ENCODE data around the gene RFX2.

The RFX2 gene

DNA sequence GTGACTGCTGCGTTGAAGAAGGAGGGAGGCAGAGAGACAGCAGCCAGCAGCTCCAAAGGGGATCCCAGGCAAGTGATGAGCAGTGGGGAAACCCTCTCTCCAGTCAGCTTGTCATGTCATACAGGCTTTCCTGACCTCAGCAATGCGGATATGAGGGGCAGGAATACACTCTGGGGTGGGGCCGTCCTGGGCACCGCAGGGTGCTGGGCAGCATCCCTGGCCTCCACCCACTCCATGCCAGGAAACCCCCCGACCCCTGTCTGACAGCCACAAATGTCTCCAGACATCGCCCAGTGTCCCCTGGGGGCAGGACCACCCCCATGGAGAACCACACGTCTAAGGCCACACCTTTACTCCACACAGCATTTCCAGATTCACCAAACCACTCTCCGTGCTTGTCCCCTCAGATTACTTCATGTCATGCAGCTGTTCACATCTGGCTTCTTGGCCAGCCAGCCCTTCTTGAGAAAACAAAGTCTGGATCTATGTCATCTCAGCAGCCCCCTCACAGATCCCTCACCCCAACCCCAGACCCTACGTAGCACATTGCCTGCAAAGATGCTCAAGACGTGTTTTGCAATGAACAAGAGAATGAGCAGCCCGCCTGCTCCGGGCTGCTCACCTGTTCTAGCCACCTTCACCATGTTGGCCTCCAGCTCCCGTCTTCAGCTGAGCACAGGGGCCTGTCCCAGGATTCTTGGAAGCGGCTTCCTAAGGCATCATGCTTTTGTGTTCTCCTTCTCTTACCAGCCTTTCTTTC, 46.5 kb downstream of the RFX2 start:
- no peak for DNase-seq (ENCODE audit: low read depth)
- H3K4me3 ChIP-seq (ENCODE audit: low read length) = no peak overlapping the region
- no peak for TF ChIP-seq CTCF (conservative IDR thresholded peaks at IDR 0.05; ENCODE audit: low read length)

- H3K4me3 ChIP-seq (ENCODE audit: low read length) = no peak overlapping the region
- no peak for TF ChIP-seq CTCF (conservative IDR thresholded peaks at IDR 0.05; ENCODE audit: low read length)
- no peak for DNase-seq (ENCODE audit: low read depth)
Observed at GRCh38 chr19:6062961-6063575, 47.2 kb downstream of the RFX2 start.

GRCh38 chr19:6062274-6062673, 48.0 kb downstream of the RFX2 start:
- no peak overlapping the region for H3K4me3 ChIP-seq (ENCODE audit: low read length)
- DNase-seq (ENCODE audit: low read depth) = peak; percentile 35
- TF ChIP-seq CTCF (conservative IDR thresholded peaks at IDR 0.05; ENCODE audit: low read length) = no peak

DNA sequence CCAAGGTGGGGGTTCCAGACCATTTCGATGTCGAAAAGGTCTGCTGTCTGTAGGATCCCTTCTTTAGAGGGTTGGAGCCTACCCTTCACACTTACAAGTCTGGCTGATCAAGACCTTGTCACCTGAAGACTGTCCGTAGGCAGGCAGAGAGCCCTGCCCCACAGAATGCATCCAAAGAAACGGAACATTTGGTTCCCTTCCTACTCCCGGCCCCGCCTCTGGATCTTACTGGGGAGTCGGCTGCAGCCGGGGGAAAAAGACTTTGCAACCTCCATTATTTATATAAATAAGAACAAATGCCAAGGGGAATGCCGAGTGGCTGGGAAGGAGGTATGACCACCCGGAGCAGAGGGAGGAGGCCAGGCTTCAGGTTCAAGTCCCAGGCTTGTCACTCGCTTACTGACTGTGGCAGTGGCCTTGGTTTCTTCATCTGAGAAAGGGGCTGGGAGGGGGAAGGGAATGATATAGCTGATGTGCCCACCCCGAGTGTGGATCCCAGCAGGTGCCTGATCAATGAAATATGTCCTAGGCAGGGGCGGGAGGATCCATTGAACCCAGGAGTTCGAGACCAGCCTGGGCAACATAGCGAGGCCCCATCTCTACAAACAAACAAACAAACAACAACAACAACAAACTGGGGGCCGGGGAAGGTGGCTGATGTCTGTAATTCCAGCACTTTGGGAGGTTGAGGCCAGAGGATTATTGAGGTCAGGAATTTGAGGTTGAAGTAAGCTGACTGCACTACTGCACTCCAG, 48.7 kb downstream of the RFX2 start:
- H3K4me3 ChIP-seq (ENCODE audit: low read length) = no peak overlapping the region; the same call in 1 of the 2 replicates
- no peak for TF ChIP-seq CTCF (conservative IDR thresholded peaks at IDR 0.05; ENCODE audit: low read length)
- DNase-seq (ENCODE audit: low read depth) = no peak

DNA sequence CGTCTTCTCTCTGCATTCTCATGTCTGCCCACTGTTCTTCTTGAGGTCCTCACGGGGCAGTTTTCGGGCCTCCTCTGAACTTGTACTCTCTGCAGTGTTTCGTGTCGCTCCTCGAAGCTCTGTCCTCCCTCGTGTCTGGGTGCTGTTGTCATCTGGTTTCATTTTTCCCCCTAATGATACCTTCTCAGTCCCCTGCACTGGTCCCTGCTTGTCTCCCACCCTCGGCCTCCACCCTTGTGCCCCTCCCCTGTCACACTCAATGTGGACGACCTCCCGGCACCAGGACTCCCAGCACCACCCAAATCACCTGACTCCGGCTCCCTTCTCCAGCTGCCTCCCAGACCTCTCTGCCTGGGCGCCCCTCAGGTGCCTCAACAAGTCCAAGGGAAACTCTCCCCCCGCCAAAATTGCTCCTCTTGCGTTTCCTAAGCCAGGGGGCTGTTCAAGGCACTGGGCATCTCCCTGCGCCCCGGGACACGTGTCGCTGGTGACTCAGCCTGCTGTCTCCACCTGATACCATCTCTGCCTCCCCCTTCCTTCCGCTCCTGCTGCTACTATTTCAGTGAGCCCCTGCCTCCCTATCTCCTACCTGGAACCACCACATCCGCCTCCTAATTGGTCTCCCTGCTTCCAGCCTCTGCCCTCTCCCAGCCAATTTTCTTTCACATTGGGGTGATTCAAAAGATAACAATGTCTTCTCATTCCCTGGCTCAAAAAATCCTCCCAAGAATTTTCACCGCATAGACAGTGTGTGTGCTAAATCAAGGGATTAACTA, 49.5 kb downstream of the RFX2 start:
- no peak overlapping the region for H3K4me3 ChIP-seq (ENCODE audit: low read length)
- peak; percentile 88 for DNase-seq (ENCODE audit: low read depth)
- no peak for TF ChIP-seq CTCF (conservative IDR thresholded peaks at IDR 0.05; ENCODE audit: low read length)

DNA sequence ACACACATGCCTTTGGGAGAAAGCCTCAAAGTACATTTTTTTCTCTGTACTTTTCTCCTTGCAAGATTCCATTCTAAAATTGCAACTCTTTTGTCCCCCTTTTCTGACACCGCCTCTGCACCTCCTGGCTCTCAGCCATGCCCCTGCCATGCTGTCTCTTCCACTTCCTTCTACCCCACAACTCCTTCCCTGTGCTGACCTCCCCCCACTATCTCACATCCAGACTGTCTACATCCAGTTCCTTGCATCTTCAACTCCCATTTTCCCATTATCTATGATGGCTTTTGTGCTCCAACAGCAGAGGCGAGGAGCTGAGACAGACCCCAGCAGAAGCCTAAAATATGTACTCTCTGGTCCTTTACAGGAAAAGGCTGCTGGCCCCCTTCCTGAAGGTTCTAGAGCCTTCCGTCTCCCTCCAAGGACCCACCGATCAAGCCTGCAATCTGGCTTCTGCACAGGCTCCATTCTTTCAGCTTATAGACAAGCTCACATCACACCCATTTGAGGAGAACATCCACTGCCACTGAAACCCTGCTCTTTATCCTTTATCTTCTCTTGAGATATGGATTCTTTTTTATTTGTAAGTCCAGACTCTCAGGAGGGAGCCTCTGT, 50.2 kb downstream of the RFX2 start:
- no peak overlapping the region for H3K4me3 ChIP-seq (ENCODE audit: low read length)
- DNase-seq (ENCODE audit: low read depth) = no peak
- TF ChIP-seq CTCF (conservative IDR thresholded peaks at IDR 0.05; ENCODE audit: low read length) = no peak
